ENCODE measurements around the gene DHTKD1. TPM values are rescaled to one million over a fixed set of nuclear protein-coding genes. Genes with fewer than 3 reads are reported as not detected.

Gene DHTKD1
- total RNA-seq, 1 experiment from 2014 or later, result 53.2 TPM

DNA sequence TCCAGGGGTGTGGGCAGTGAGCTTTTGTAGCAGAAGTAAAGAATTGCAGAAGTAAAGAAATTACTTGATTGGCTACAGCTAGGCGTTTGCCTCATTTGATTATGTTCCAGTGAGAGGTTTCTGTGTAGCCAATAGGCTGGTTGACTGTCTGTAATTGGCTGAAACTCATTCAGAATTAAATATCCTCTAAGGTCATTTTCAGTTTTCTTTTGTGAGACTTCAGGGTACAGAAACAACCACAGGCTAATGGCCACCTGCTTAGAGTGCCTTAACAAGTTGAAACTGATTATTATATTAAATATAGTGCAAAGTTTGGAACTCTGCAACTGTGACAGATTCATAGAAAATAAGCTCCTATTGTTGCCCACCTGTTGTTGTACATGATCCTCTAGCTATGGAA, 71.3 kb downstream of the DHTKD1 start:
- no peak overlapping the region for H2BK5ac ChIP-seq (ENCODE audit: insufficient read length, low read length)
- no peaks in the 10 kb centered on the region for H3K4me1 ChIP-seq (ENCODE audit: insufficient read depth, low read length)
- DNase-seq, result no peak
- H2BK120ac ChIP-seq (ENCODE audit: low read depth, low read length, poor library complexity, severe bottlenecking), result no peak overlapping the region
- Mint-ChIP-seq H3K4me3 (no peak overlapping the region), H3K27ac (no peak overlapping the region), H3K27me3 (ENCODE audit: low read depth) (no peaks in the 10 kb centered on the region), H3K4me1 (no peaks in the 10 kb centered on the region), H3K9me3 (no peaks in the 10 kb centered on the region), H3K36me3 (ENCODE audit: insufficient read depth in 1 of 3, low read depth in 3 of 3) (peaks cover 15 to 46% (median 39%) of the 10 kb centered on the region in 3 experiments; a peak in 6 of 7 replicates)
- no peak overlapping the region for H3K9ac ChIP-seq (ENCODE audit: extremely low read depth, insufficient read length, low read length)
- H3K4ac ChIP-seq (ENCODE audit: low read depth, low read length), result no peak overlapping the region
- H4K91ac ChIP-seq (ENCODE audit: insufficient read length, low read depth, low read length), result no peak overlapping the region
- TF ChIP-seq, protein P1, sequence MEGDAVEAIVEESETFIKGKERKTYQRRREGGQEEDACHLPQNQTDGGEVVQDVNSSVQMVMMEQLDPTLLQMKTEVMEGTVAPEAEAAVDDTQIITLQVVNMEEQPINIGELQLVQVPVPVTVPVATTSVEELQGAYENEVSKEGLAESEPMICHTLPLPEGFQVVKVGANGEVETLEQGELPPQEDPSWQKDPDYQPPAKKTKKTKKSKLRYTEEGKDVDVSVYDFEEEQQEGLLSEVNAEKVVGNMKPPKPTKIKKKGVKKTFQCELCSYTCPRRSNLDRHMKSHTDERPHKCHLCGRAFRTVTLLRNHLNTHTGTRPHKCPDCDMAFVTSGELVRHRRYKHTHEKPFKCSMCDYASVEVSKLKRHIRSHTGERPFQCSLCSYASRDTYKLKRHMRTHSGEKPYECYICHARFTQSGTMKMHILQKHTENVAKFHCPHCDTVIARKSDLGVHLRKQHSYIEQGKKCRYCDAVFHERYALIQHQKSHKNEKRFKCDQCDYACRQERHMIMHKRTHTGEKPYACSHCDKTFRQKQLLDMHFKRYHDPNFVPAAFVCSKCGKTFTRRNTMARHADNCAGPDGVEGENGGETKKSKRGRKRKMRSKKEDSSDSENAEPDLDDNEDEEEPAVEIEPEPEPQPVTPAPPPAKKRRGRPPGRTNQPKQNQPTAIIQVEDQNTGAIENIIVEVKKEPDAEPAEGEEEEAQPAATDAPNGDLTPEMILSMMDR (conservative IDR thresholded peaks at IDR 0.05), result no peak
- H3K79me1 ChIP-seq (ENCODE audit: insufficient read depth, low read depth, low read length, poor library complexity, severe bottlenecking), result no peaks in the 10 kb centered on the region
- no peaks in the 10 kb centered on the region for H4K20me1 ChIP-seq (ENCODE audit: control insufficient read depth, insufficient read depth, insufficient read length)
- no peak overlapping the region for H3K23ac ChIP-seq (ENCODE audit: insufficient read length, low read depth, low read length)
- WGBS (ENCODE audit: extremely low coverage, insufficient read length, low lambda C conversion rate), result no CpG with 5 or more reads among the region's 1 CpG
- H3K27ac ChIP-seq (ENCODE audit: insufficient read length, low read depth, low read length), result no peak overlapping the region
- no peak overlapping the region for H3K14ac ChIP-seq (ENCODE audit: insufficient read depth, low read length)
- no peak overlapping the region for H4K5ac ChIP-seq (ENCODE audit: insufficient read length, low read depth, low read length)
- H3K23me2 ChIP-seq (ENCODE audit: insufficient read length, low read depth, low read length, poor library complexity, severe bottlenecking), result no peaks in the 10 kb centered on the region
- H2BK15ac ChIP-seq (ENCODE audit: low read depth, low read length), result no peak overlapping the region
- no peak overlapping the region for H3T11ph ChIP-seq (ENCODE audit: low read length)
- no peak overlapping the region for H2AFZ ChIP-seq (ENCODE audit: low read length)
- no peak overlapping the region for H2AK5ac ChIP-seq (ENCODE audit: insufficient read length, low read length)
- H3K4me2 ChIP-seq (ENCODE audit: insufficient read depth, insufficient read length, low read length), result no peak overlapping the region
- H3K9me3 ChIP-seq (ENCODE audit: control insufficient read depth, low read depth, low read length), result no peaks in the 10 kb centered on the region
- H3K56ac ChIP-seq (ENCODE audit: insufficient read length, low read depth, low read length), result no peak overlapping the region
- no peaks in the 10 kb centered on the region for H3K79me2 ChIP-seq (ENCODE audit: insufficient read depth, low read length)
- H2BK12ac ChIP-seq (ENCODE audit: insufficient read length, low read depth, low read length), result no peak overlapping the region
- no peak overlapping the region for H3K18ac ChIP-seq (ENCODE audit: insufficient read length, low read depth, low read length)
- H4K8ac ChIP-seq (replicated peaks; ENCODE audit: insufficient read length, low read depth, low read length), result no peak overlapping the region
- H2BK20ac ChIP-seq (ENCODE audit: low read depth, low read length, poor library complexity, severe bottlenecking), result no peak overlapping the region
- H3K27me3 ChIP-seq (ENCODE audit: insufficient read depth, low read length), result no peaks in the 10 kb centered on the region
